ENCODE data around the gene POLE. TPM values are rescaled to one million over a fixed set of nuclear protein-coding genes. Genes with fewer than 3 reads are reported as not detected.
A peak's percentile ranks its signal among the peaks of the same experiment; 100 is the strongest.

The POLE gene
- total RNA-seq, 3 donors from 2014 or later (not counting 1 experiment from before 2014, with no cell fraction given): 58.7 to 66.0 (median 65.0) TPM

DNA sequence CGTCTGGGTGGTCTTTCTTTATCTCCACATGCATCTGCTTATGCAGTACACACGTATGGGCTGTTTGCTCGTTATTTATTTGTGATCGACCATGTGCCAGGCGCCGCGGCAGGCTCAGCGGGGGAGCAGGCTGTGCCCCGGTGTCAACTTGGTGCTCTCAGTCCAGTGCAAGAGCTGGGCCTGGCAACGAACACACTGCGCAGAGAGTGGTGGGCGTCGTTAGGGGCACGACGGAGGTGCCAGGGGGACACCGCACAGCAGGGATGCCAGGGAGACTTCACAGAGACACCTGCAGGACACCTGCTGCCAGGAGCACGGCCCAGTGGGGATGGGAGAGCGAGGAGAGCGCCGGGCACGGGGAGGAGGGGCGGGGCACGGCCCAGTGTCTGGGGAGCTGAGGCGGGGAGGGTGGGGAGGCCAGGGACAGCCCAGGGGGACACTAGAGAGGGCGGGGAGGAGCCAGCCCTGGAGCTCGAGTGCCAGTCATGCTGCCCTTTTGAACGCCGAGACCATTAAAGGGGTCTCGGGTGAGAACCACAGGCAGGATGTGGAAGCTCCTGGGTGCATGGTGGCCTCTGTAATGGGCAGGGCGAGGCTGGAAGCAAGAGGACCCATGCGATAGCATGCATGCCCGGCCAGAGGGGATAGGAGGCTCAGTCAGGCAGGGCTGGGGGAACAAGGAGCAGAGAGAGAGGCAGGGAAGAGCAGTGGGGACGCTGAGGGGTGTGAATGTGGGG is 76.1 kb downstream of the POLE start:
- peaks cover 27 to 37% of the 10 kb centered on the region in 2 donors for H3K27me3 Mint-ChIP-seq (ENCODE audit: low read depth in 2 of 2)
- ATAC-seq (no peak), DNase-seq (no peak)
- no peaks in the 10 kb centered on the region for H3K9me3 Mint-ChIP-seq
- no peaks in the 10 kb centered on the region for H3K36me3 ChIP-seq (ENCODE audit: control insufficient read depth, insufficient read depth, low read length)
- intact Hi-C loops (cut with micrococcal nuclease): no loop called here
- H3K4me3 ChIP-seq (ENCODE audit: low read length): no peak overlapping the region
- H3K4me1 ChIP-seq (ENCODE audit: control insufficient read depth, insufficient read depth, low read length): peaks cover 12% of the 10 kb centered on the region
- peaks cover 17% of the 10 kb centered on the region for H3K27me3 ChIP-seq (ENCODE audit: control insufficient read depth, insufficient read depth, low read length)
- peaks cover 9 to 10% of the 10 kb centered on the region in 2 donors for H3K4me1 Mint-ChIP-seq
- no peaks in the 10 kb centered on the region for H3K9me3 ChIP-seq (ENCODE audit: control insufficient read depth, insufficient read depth, low read length)
- no peak overlapping the region for H3K4me3 Mint-ChIP-seq
- no peak overlapping the region for H3K27ac Mint-ChIP-seq
- TF ChIP-seq, protein P1, sequence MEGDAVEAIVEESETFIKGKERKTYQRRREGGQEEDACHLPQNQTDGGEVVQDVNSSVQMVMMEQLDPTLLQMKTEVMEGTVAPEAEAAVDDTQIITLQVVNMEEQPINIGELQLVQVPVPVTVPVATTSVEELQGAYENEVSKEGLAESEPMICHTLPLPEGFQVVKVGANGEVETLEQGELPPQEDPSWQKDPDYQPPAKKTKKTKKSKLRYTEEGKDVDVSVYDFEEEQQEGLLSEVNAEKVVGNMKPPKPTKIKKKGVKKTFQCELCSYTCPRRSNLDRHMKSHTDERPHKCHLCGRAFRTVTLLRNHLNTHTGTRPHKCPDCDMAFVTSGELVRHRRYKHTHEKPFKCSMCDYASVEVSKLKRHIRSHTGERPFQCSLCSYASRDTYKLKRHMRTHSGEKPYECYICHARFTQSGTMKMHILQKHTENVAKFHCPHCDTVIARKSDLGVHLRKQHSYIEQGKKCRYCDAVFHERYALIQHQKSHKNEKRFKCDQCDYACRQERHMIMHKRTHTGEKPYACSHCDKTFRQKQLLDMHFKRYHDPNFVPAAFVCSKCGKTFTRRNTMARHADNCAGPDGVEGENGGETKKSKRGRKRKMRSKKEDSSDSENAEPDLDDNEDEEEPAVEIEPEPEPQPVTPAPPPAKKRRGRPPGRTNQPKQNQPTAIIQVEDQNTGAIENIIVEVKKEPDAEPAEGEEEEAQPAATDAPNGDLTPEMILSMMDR (IDR thresholded peaks at IDR 0.05): no peak
- no peaks in the 10 kb centered on the region for H3K36me3 Mint-ChIP-seq
- no peak overlapping the region for H3K27ac ChIP-seq (ENCODE audit: low read length)
- 70% methylated on average over 33 of the region's 33 CpGs for WGBS (ENCODE audit: insufficient coverage)

DNA sequence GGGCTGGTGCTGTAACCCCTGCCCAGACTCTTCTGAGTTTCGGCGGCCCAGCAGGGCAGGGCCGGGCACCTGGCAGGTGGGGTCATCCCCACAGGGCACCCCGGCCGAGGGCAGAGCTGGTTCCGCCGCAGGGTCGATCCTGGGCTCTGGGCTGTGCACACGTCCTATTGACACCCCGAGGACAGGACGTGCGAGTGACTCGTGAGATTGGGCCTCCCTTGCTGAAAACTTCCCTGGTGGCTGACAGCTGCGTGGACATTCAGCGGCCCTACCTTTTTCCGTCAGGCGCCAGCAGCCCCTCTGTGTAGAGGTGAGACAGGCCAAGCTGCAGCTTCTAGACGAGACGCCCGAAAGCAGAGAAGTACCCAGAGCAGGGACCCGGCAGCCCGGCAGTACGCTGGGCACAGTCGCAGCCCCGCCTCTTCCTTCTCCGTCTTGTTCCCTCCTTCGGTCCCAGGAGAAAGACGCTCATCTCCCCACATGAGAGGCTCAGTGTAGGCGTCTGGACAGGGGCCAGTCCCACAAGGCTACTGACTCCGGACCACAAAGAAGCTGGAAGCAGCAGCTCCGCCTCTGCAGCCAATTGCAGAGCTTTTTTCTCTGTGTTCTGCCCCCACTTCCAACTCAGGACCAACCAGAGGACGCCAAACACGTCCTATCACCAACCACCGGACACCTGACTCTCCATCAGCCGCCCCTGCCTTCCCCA is 76.9 kb downstream of the POLE start, which contains the start of gene LRCOL1:
TSS of gene LRCOL1 (minus strand) at position 532 of the 709 bp plus-strand sequence. CDS start 4,331 bp downstream, outside the sequence.
- Histone ChIP-seq H3K4me1 (ENCODE audit: control insufficient read depth, insufficient read depth, low read length) (peaks cover 12% of the 10 kb centered on the region), H3K36me3 (ENCODE audit: control insufficient read depth, insufficient read depth, low read length) (no peaks in the 10 kb centered on the region), H3K9me3 (ENCODE audit: control insufficient read depth, insufficient read depth, low read length) (no peaks in the 10 kb centered on the region), H3K4me3 (ENCODE audit: low read length) (no peak within 1 kb of the TSS), H3K27me3 (ENCODE audit: control insufficient read depth, insufficient read depth, low read length) (peaks cover 14% of the 10 kb centered on the region), H3K27ac (ENCODE audit: low read length) (no peak within 1 kb of the TSS)
- no peak for DNase-seq
- Mint-ChIP-seq H3K27ac (no peak within 1 kb of the TSS), H3K27me3 (ENCODE audit: low read depth in 2 of 2) (peaks cover 22 to 30% of the 10 kb centered on the region in 2 donors), H3K4me1 (peaks cover 9 to 10% of the 10 kb centered on the region in 2 donors), H3K9me3 (no peaks in the 10 kb centered on the region), H3K36me3 (no peaks in the 10 kb centered on the region), H3K4me3 (peak within 1 kb of the TSS; percentile 35)
- TF ChIP-seq, protein P1 (IDR thresholded peaks at IDR 0.05): no peak
- peak in 2 of 3 donors; percentile 35 to 43 for ATAC-seq
- intact Hi-C loops (cut with micrococcal nuclease): no loop called here
- 19% methylated on average over 35 of the region's 35 CpGs for WGBS (ENCODE audit: insufficient coverage)

DNA sequence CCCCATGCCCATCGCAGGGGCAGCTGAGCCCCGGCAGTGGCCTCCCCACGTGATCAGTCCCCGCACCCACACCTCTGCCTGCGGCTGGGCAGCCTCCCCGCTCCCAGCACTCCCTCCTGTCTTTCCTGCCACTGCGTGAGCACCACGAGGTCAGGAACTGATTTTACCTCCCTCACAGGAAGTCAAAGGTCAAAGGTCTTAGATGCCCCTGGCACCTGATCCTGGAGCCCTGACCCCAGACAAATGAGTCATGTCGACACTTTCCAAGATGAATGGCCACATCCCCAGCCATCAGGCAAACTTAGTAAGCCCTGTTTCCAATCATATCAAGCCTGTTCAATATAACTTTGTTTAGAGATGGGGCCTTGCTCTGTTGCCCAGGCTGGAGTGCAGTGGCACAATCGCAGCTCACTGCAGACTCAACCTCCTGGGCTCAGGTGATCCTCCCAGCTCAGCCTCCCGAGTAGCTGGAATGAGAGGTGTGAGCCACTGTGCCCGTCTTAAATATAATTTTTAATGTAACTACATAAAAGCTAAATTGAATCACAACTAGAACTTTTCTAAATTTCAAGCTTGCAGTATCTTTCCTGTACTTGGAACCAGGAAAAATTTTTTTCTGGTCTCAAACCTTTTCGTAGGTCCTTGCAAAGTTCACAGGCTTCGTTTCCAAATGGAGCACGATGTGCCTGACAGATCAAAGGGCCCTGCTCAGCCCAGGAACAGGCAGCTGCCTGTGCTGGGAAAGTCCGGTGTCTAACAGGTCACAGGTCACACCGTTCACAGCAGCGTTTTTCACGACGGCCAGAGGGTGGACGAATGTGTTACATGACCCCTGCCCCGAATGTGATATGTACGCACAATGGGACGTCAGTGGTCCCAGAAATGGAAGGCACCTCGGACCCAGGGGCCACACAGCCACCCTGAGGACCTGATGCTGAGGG is 78.6 kb downstream of the POLE start:
- TF ChIP-seq, protein P1 (IDR thresholded peaks at IDR 0.05): no peak
- no peak for ATAC-seq
- no peak overlapping the region for H3K27ac ChIP-seq (ENCODE audit: low read length)
- 55% methylated on average over 25 of the region's 25 CpGs for WGBS (ENCODE audit: insufficient coverage)
- intact Hi-C loops (cut with micrococcal nuclease): no loop called here
- Mint-ChIP-seq H3K4me3 (no peak overlapping the region), H3K27ac (no peak overlapping the region), H3K9me3 (no peaks in the 10 kb centered on the region), H3K36me3 (no peaks in the 10 kb centered on the region), H3K27me3 (ENCODE audit: low read depth in 2 of 2) (peaks cover 21 to 34% of the 10 kb centered on the region in 2 donors), H3K4me1 (peaks cover 6 to 9% of the 10 kb centered on the region in 2 donors)
- no peaks in the 10 kb centered on the region for H3K9me3 ChIP-seq (ENCODE audit: control insufficient read depth, insufficient read depth, low read length)
- H3K4me1 ChIP-seq (ENCODE audit: control insufficient read depth, insufficient read depth, low read length): peaks cover 9% of the 10 kb centered on the region
- no peaks in the 10 kb centered on the region for H3K36me3 ChIP-seq (ENCODE audit: control insufficient read depth, insufficient read depth, low read length)
- DNase-seq: no peak
- no peak overlapping the region for H3K4me3 ChIP-seq (ENCODE audit: low read length)
- peaks cover 12% of the 10 kb centered on the region for H3K27me3 ChIP-seq (ENCODE audit: control insufficient read depth, insufficient read depth, low read length)
